SK-N-SH (cell line): Measurements from ENCODE around the gene MIPOL1. TPM values are rescaled to one million over a fixed set of nuclear protein-coding genes. Genes with fewer than 3 reads are reported as not detected.

Experiments
- CTCF ChIA-PET: fragments of 300-600, 350-600 bp; formaldehyde crosslinking; extraction: SDS; loops from one replicate; lab custom pipeline; 2021; lab: Yijun Ruan, JAX
- POLR2A ChIA-PET: fragments of 350-600 bp; sonication (Branson Sonifier 250); formaldehyde crosslinking; extraction: SDS; loops from one replicate; lab custom pipeline; 2020; ENCODE audit warnings: antibody characterized with exemption, inconsistent platforms; lab: Yijun Ruan, JAX
- DNase-seq: peaks from one replicate; pipeline ENCODE4 v3.0.0; 2012
- H2AFZ ChIP-seq: fragments of 200-600 bp; sonication (generic); 2 replicates; pipeline ENCODE4 v1.8.1; 2016; ENCODE audit warnings: antibody characterized with exemption, mild to moderate bottlenecking, low read depth
- H3F3A ChIP-seq: fragments of 200-600 bp; sonication (generic); replicated peaks from 2 replicates; pipeline ENCODE3; 2016; ENCODE audit warnings: antibody characterized with exemption, mild to moderate bottlenecking; ENCODE audit not compliant: insufficient read depth
- H3K27ac ChIP-seq, 2 experiments: fragments of 200-500 bp in 1 of 2; fragments of 200-600 bp in 1 of 2; sonication (Bioruptor generic) in 1 of 2; sonication (generic), shearing (Covaris generic) in 1 of 2; 2 replicates each; pipeline versions ENCODE4 v1.5.1 to v1.6.1; 2014 to 2016; ENCODE audit warnings: low read depth in 2 of 2, inconsistent platforms in 1 of 2, low read length in 1 of 2, mild to moderate bottlenecking in 1 of 2, mixed read lengths in 1 of 2
- H3K27me3 ChIP-seq: fragments of 200-600 bp; sonication (generic), shearing (Covaris generic); 2 replicates; pipeline ENCODE4 v1.6.1; 2016; ENCODE audit warnings: mixed run types; ENCODE audit not compliant: insufficient read depth
- H3K36me3 ChIP-seq, 2 experiments: fragments of 200-500 bp in 1 of 2; fragments of 200-600 bp in 1 of 2; sonication (Bioruptor generic) in 1 of 2; sonication (generic) in 1 of 2; replicated peaks in 1 of 2; 2 replicates each; pipeline versions ENCODE3 to v1.5.1; 2014 to 2016; ENCODE audit warnings: low read length in 1 of 2, mild to moderate bottlenecking in 1 of 2; ENCODE audit not compliant: insufficient read depth in 2 of 2, control insufficient read depth in 1 of 2
- H3K4me1 ChIP-seq, 2 experiments: fragments of 200-500 bp in 1 of 2; fragments of 200-600 bp in 1 of 2; sonication (Bioruptor generic) in 1 of 2; sonication (generic), shearing (Covaris generic) in 1 of 2; 2 replicates each; pipeline versions ENCODE4 v1.5.1 to v1.6.1; 2014 to 2016; ENCODE audit warnings: low read depth in 1 of 2, low read length in 1 of 2, mixed run types in 1 of 2; ENCODE audit not compliant: insufficient read depth in 2 of 2, control insufficient read depth in 1 of 2
- H3K4me2 ChIP-seq: fragments of 200-600 bp; sonication (generic), shearing (Covaris generic); 2 replicates; pipeline ENCODE4 v1.6.1; 2017; ENCODE audit warnings: mixed run types
- H3K4me3 ChIP-seq, 2 experiments: fragments of 200-500 bp in 1 of 2; fragments of 200-600 bp in 1 of 2; sonication (Bioruptor generic) in 1 of 2; sonication (generic), shearing (Covaris generic) in 1 of 2; 2 replicates each; pipeline versions ENCODE4 v1.5.1 to v1.8.1; 2014 to 2016; ENCODE audit warnings: low read depth in 2 of 2, inconsistent platforms in 1 of 2, low read length in 1 of 2, mild to moderate bottlenecking in 1 of 2, mixed read lengths in 1 of 2, moderate library complexity in 1 of 2
- H3K79me2 ChIP-seq: fragments of 200-600 bp; sonication (generic); 2 replicates; pipeline ENCODE4 v1.8.1; 2017; ENCODE audit warnings: mild to moderate bottlenecking; ENCODE audit not compliant: insufficient read depth
- H3K9ac ChIP-seq: fragments of 200-600 bp; sonication (generic); 2 replicates; pipeline ENCODE4 v1.6.1; 2017; ENCODE audit warnings: mixed run types
- H3K9me2 ChIP-seq: fragments of 200-600 bp; sonication (generic); 2 replicates; pipeline ENCODE4 v1.6.1; 2017; ENCODE audit warnings: mixed run types
- H3K9me3 ChIP-seq: fragments of 200-600 bp; sonication (generic); 2 replicates; pipeline ENCODE4 v1.6.1; 2017; ENCODE audit warnings: mixed run types, mild to moderate bottlenecking, moderate library complexity
- H4K20me1 ChIP-seq: fragments of 200-600 bp; sonication (generic); 2 replicates; pipeline ENCODE4 v1.6.1; 2017; ENCODE audit warnings: mild to moderate bottlenecking, mixed run types; ENCODE audit not compliant: insufficient read depth
- ELF1 ChIP-seq: IDR thresholded peaks from 2 replicates; pipeline ENCODE4 v1.4.0; 2012
- FOSL2 ChIP-seq: IDR thresholded peaks from 2 replicates; pipeline ENCODE4 v1.4.0; 2012; ENCODE audit warnings: low read depth, mild to moderate bottlenecking, moderate library complexity, borderline replicate concordance
- FOXJ3 ChIP-seq: sonication (generic); formaldehyde crosslinking; IDR thresholded peaks from 2 replicates; pipeline ENCODE4 v1.5.1; 2020; ENCODE audit warnings: mild to moderate bottlenecking, missing genetic modification reagents
- FOXM1 ChIP-seq: IDR thresholded peaks from 2 replicates; pipeline ENCODE4 v1.4.0; 2012; ENCODE audit warnings: low read depth, mild to moderate bottlenecking
- GABPA ChIP-seq: IDR thresholded peaks from 2 replicates; pipeline ENCODE4 v1.4.0; 2012; ENCODE audit warnings: low read depth, mild to moderate bottlenecking
- IRF3 ChIP-seq: fragments of 150-350 bp; IDR thresholded peaks from 2 replicates; pipeline ENCODE4 v1.6.1; 2016; ENCODE audit warnings: mild to moderate bottlenecking, low read depth, low read length
- JUND ChIP-seq: IDR thresholded peaks from 2 replicates; pipeline ENCODE4 v1.4.0; 2012
- MAX ChIP-seq: IDR thresholded peaks from 2 replicates; pipeline ENCODE4 v1.4.0; 2012; ENCODE audit warnings: low read depth
- MEF2A ChIP-seq: IDR thresholded peaks from 2 replicates; pipeline ENCODE4 v1.4.0; 2012; ENCODE audit warnings: low read depth, borderline replicate concordance
- MXI1 ChIP-seq: IDR thresholded peaks from 2 replicates; pipeline ENCODE4 v1.6.1; 2012; ENCODE audit warnings: mild to moderate bottlenecking, low read depth, low read length, improper control_type of control experiment
- NRF1 ChIP-seq: IDR thresholded peaks from 2 replicates; pipeline ENCODE4 v1.6.1; 2012; ENCODE audit warnings: low read depth, mild to moderate bottlenecking, low read length
- RAD21 ChIP-seq: IDR thresholded peaks from 2 replicates; pipeline ENCODE4 v1.6.1; 2012; ENCODE audit warnings: mild to moderate bottlenecking, low read length
- REST ChIP-seq: IDR thresholded peaks from 2 replicates; pipeline ENCODE4 v1.6.1; 2012; ENCODE audit warnings: mild to moderate bottlenecking, low read depth, low read length, moderate library complexity
- RFX5 ChIP-seq: IDR thresholded peaks from 2 replicates; pipeline ENCODE4 v1.6.1; 2012; ENCODE audit warnings: mild to moderate bottlenecking, improper control_type of control experiment, low read length
- SMC3 ChIP-seq: IDR thresholded peaks from 2 replicates; pipeline ENCODE4 v1.6.1; 2012; ENCODE audit warnings: low read depth, low read length, improper control_type of control experiment
- TCF12 ChIP-seq: IDR thresholded peaks from 2 replicates; pipeline ENCODE4 v1.4.0; 2012
- USF1 ChIP-seq: IDR thresholded peaks from 2 replicates; pipeline ENCODE4 v1.4.0; 2012; ENCODE audit warnings: low read depth, borderline replicate concordance
- YY1 ChIP-seq: IDR thresholded peaks from 2 replicates; pipeline ENCODE4 v1.4.0; 2012; ENCODE audit warnings: low read depth, mild to moderate bottlenecking
- WGBS: methylation state at CpG from one replicate; pipeline ENCODE4 v1.1.6; 2017; ENCODE audit warnings: low lambda C conversion rate; 5-methylcytosine and 5-hydroxymethylcytosine counted together
- polyA plus RNA-seq, 3 experiments: library from polyadenylated mRNA; depleted of rRNA; stranded (reverse); fragments of >200 nt; gene quantifications; 2 replicates each; pipeline ENCODE4 v1.2.3, GENCODE V29; 2012

The MIPOL1 gene
- polyA plus RNA-seq, 1 of the 3 experiments (the other 2 are of a cell fraction) = 0.23 TPM

- no peak overlapping the region for H2AFZ ChIP-seq
- 15% methylated on average over 5 of the region's 5 CpGs for WGBS
- H3K79me2 ChIP-seq = no peaks in the 10 kb centered on the region
- no peaks in the 10 kb centered on the region for H3F3A ChIP-seq
- no peaks in the 10 kb centered on the region for H3K9me2 ChIP-seq
- no peaks in the 10 kb centered on the region for H3K4me1 ChIP-seq
- H3K27ac ChIP-seq = no peak overlapping the region
- no peak overlapping the region for H3K4me3 ChIP-seq
- no peak overlapping the region for H3K9ac ChIP-seq
- no peaks in the 10 kb centered on the region for H3K36me3 ChIP-seq
- H3K27me3 ChIP-seq = no peaks in the 10 kb centered on the region; the same call in 1 of the 2 replicates
- ChIA-PET POLR2A (no interaction called here), CTCF (no interaction called here)
- TF ChIP-seq JUND (no peak), TCF12 (no peak), FOSL2 (no peak), ELF1 (no peak), FOXJ3 (CRISPR knock-in tag) (no peak), MAX (no peak), USF1 (no peak), RFX5 (no peak), FOXM1 (no peak), GABPA (no peak), MEF2A (no peak), YY1 (no peak), NRF1 (no peak), IRF3 (no peak), RAD21 (no peak), MXI1 (no peak), SMC3 (no peak), REST (no peak)
- no peak overlapping the region for H3K4me2 ChIP-seq
- DNase-seq = no peak
- no peaks in the 10 kb centered on the region for H4K20me1 ChIP-seq
- H3K9me3 ChIP-seq = no peaks in the 10 kb centered on the region
Observed at GRCh38 chr14:37172936-37173614, 24.7 kb upstream of the MIPOL1 start.
